A549 (cell line): ENCODE data around the gene FBXO21. TPM values are rescaled to one million over a fixed set of nuclear protein-coding genes. Genes with fewer than 3 reads are reported as not detected.

Experiments
- ATAC-seq, 2 experiments: fragments of 200-7000 bp in 1 of 2; fragments of >200 bp in 1 of 2; cut with Nextera tagmentation in 1 of 2; cut with Tn5 transposase in 1 of 2; 3 replicates each; pipeline versions ENCODE4 v1.8.0 to v1.9.1; 2018 to 2020; ENCODE audit warnings: mild to moderate bottlenecking in 1 of 2, moderate library complexity in 1 of 2
- CTCF ChIA-PET: fragments of 300-600 bp; sonication (Branson Sonifier 250); formaldehyde crosslinking; extraction: SDS; loops from one replicate; lab custom pipeline; 2021; ENCODE audit warnings: antibody characterized with exemption, inconsistent platforms; lab: Yijun Ruan, JAX
- POLR2A ChIA-PET: fragments of 350-600 bp; formaldehyde crosslinking; extraction: SDS; loops from one replicate; lab custom pipeline; 2021; ENCODE audit warnings: antibody characterized with exemption, inconsistent platforms; lab: Yijun Ruan, JAX
- DNase-seq, 2 experiments: peaks; one replicate each; pipeline versions ENCODE4 v3.0.0 to v3.0.0-alpha.2; 2011 to 2016; ENCODE audit warnings: low read depth in 1 of 2, low spot score in 1 of 2
- FAIRE-seq: peaks from 2 replicates; lab custom pipeline; 2011; peaks lifted over from hg19 to GRCh38; lab: Jason Lieb, UNC
- H3K27ac ChIP-seq, 2 experiments: fragments of >200 bp; sonication (Bioruptor Twin); formaldehyde crosslinking; 3 replicates each; pipeline ENCODE4 v1.5.1; 2016 to 2017
- H3K4me1 ChIP-seq: fragments of >200 bp; sonication (Bioruptor Twin); formaldehyde crosslinking; 3 replicates; pipeline ENCODE4 v1.6.1; 2016
- H3K4me2 ChIP-seq: fragments of >200 bp; sonication (Bioruptor Twin); formaldehyde crosslinking; 3 replicates; pipeline ENCODE4 v1.6.1; 2016
- H3K4me3 ChIP-seq: fragments of >200 bp; sonication (Bioruptor Twin); formaldehyde crosslinking; 3 replicates; pipeline ENCODE4 v1.5.1; 2016
- H3K9me3 ChIP-seq: fragments of >200 bp; sonication (Bioruptor Twin); formaldehyde crosslinking; 3 replicates; pipeline ENCODE4 v1.6.1; 2016
- CEBPB ChIP-seq, 2 experiments: fragments of >200 bp in 1 of 2; sonication (Bioruptor Twin) in 1 of 2; formaldehyde crosslinking in 1 of 2; IDR thresholded peaks; 2 replicates each; pipeline ENCODE4 v1.6.1; 2012 to 2016
- CHD4 ChIP-seq: fragments of 200-600 bp; sonication (generic); IDR thresholded peaks from 2 replicates; pipeline ENCODE4 v1.6.1; 2016; ENCODE audit warnings: antibody characterized with exemption, mild to moderate bottlenecking, borderline replicate concordance
- FOXS1 ChIP-seq: fragments of 250-450 bp; sonication (Bioruptor Pico); IDR thresholded peaks from 2 replicates; pipeline ENCODE4 v1.5.0; 2020; ENCODE audit warnings: mild to moderate bottlenecking, moderate library complexity
- GATA3 ChIP-seq: IDR thresholded peaks from 2 replicates; pipeline ENCODE4 v1.6.1; 2012; ENCODE audit warnings: borderline replicate concordance
- HDAC2 ChIP-seq: fragments of 200-600 bp; sonication (generic); IDR thresholded peaks from 2 replicates; pipeline ENCODE4 v1.6.1; 2016
- KDM1A ChIP-seq: fragments of 200-600 bp; sonication (generic); IDR thresholded peaks from 2 replicates; pipeline ENCODE4 v1.6.1; 2016; ENCODE audit warnings: low read depth, mild to moderate bottlenecking
- RAD21 ChIP-seq, 2 experiments: fragments of >200 bp in 1 of 2; sonication (Bioruptor Twin) in 1 of 2; formaldehyde crosslinking in 1 of 2; IDR thresholded peaks in 1 of 2; conservative IDR thresholded peaks in 1 of 2; 2 replicates in 1 of 2; 3 replicates in 1 of 2; pipeline ENCODE4 v1.6.1; 2012 to 2018; ENCODE audit warnings: inconsistent platforms in 1 of 2
- RCOR1 ChIP-seq: fragments of 150-350 bp; IDR thresholded peaks from 2 replicates; pipeline ENCODE4 v1.6.1; 2014; ENCODE audit warnings: antibody characterized with exemption, low read length, low read depth
- SMC3 ChIP-seq: fragments of >200 bp; sonication (Bioruptor Twin); formaldehyde crosslinking; IDR thresholded peaks from 3 replicates; pipeline ENCODE4 v1.6.1; 2018; ENCODE audit warnings: inconsistent platforms
- SREBF2 ChIP-seq: fragments of 450-650 bp; IDR thresholded peaks from 2 replicates; pipeline ENCODE4 v1.6.1; 2014; ENCODE audit warnings: mild to moderate bottlenecking, moderate library complexity
- TFCP2L1 ChIP-seq: fragments of 250-450 bp; sonication (Bioruptor Pico); IDR thresholded peaks from 2 replicates; pipeline ENCODE4 v1.5.0; 2021; ENCODE audit warnings: mild to moderate bottlenecking
- WGBS: methylation state at CpG from one replicate; pipeline ENCODE4 v1.1.6; 2017; ENCODE audit errors: missing lambda C conversion rate; 5-methylcytosine and 5-hydroxymethylcytosine counted together
- polyA plus RNA-seq, 4 experiments: library from polyadenylated mRNA; depleted of rRNA in 3 of 4; stranded (reverse); fragments of >200 nt; fragmentation: RNase III in 1 of 4; extraction: RNeasy Plus Mini Kit Qiagen cat#74134 plus additional on column Dnase treatment in 1 of 4; gene quantifications; 2 replicates in 3 of 4; 3 replicates in 1 of 4; pipeline ENCODE4 v1.2.3, GENCODE V29; 2011 to 2017
- TF ChIP-seq, protein P1 (sequence below): fragments of >200 bp; sonication (Bioruptor Twin); formaldehyde crosslinking; IDR thresholded peaks from 3 replicates; pipeline ENCODE4 v1.6.1; 2016
- TF ChIP-seq, protein P2 (sequence below): fragments of 250-450 bp; sonication (Bioruptor Pico); IDR thresholded peaks from 2 replicates; pipeline ENCODE4 v1.5.0; 2020; ENCODE audit warnings: low read depth, mild to moderate bottlenecking, moderate library complexity
- TF ChIP-seq, protein P3 (sequence below): fragments of 200-600 bp; sonication (generic); IDR thresholded peaks from 2 replicates; pipeline ENCODE4 v1.6.1; 2016; ENCODE audit warnings: antibody characterized with exemption, mild to moderate bottlenecking, moderate library complexity
- TF ChIP-seq, protein P4 (sequence below): fragments of >200 bp; sonication (Bioruptor Twin); formaldehyde crosslinking; IDR thresholded peaks from 3 replicates; pipeline ENCODE4 v1.5.1; 2016
- TF ChIP-seq, protein P5 (sequence below): fragments of 150-350 bp; IDR thresholded peaks from 2 replicates; pipeline ENCODE4 v1.6.1; 2014; ENCODE audit warnings: low read depth, mild to moderate bottlenecking, low read length

Gene FBXO21
- polyA plus RNA-seq, 2 of the 4 experiments (the other 2 are of a cell fraction), result 33.2 to 62.4 TPM

DNA sequence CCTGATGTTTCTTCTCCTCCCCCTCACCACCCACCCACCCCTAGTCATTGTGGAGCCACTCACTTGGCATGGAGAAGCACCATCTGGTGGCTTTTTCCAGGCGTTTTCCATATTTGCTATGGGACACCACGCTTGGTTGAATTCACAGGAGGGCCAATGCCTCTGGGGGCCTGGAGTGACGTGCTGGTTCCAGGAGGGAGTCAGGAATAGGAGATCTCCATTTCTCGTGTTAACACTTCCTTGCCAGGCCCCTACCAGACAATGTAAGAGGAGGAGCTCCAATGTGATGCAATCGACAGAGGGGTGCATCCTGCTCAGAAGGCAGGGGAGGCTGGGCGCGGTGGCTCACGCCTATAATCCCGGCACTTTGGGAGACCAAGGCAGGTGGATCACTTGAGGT lies 69.5 kb downstream of the FBXO21 start:
- ATAC-seq (peak in 1 of 2 experiments; percentile 8; a peak in 1 of 6 replicates), DNase-seq (no peak), FAIRE-seq (no peak)
- Histone ChIP-seq H3K4me1 (peaks cover 51% of the 10 kb centered on the region), H3K4me3 (no peak overlapping the region), H3K27ac (peak overlapping the region; percentile 51 to 78; a peak in 5 of 6 replicates), H3K9me3 (no peaks in the 10 kb centered on the region), H3K4me2 (no peak overlapping the region)
- ChIA-PET CTCF (interaction anchor here (0.8 to 5.0 kb wide), 15 partner anchors 9 to 729 kb away, joined by 3 to 64 read pairs (median 5); partner anchors contain the start of gene TESC), POLR2A (interaction anchor here (0.7 kb wide), 1 partner anchor 19 kb away, joined by 5 read pairs; no protein-coding TSS in a partner anchor)
- 76% methylated on average over 9 of the region's 9 CpGs for WGBS
- no peak for TF ChIP-seq CEBPB (IDR thresholded peaks at IDR 0.05)
- TF ChIP-seq, protein P1, sequence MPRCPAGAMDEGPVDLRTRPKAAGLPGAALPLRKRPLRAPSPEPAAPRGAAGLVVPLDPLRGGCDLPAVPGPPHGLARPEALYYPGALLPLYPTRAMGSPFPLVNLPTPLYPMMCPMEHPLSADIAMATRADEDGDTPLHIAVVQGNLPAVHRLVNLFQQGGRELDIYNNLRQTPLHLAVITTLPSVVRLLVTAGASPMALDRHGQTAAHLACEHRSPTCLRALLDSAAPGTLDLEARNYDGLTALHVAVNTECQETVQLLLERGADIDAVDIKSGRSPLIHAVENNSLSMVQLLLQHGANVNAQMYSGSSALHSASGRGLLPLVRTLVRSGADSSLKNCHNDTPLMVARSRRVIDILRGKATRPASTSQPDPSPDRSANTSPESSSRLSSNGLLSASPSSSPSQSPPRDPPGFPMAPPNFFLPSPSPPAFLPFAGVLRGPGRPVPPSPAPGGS, result no peak
- no peak for TF ChIP-seq TFCP2L1 (CRISPR knock-in tag)
- TF ChIP-seq, protein P2, sequence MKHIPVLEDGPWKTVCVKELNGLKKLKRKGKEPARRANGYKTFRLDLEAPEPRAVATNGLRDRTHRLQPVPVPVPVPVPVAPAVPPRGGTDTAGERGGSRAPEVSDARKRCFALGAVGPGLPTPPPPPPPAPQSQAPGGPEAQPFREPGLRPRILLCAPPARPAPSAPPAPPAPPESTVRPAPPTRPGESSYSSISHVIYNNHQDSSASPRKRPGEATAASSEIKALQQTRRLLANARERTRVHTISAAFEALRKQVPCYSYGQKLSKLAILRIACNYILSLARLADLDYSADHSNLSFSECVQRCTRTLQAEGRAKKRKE (CRISPR knock-in tag), result no peak
- TF ChIP-seq RAD21 (conservative IDR thresholded peaks at IDR 0.05 in 1 of 2, IDR thresholded peaks at IDR 0.05 in 1 of 2), result no peak
- no peak for TF ChIP-seq FOXS1 (CRISPR knock-in tag)

DNA sequence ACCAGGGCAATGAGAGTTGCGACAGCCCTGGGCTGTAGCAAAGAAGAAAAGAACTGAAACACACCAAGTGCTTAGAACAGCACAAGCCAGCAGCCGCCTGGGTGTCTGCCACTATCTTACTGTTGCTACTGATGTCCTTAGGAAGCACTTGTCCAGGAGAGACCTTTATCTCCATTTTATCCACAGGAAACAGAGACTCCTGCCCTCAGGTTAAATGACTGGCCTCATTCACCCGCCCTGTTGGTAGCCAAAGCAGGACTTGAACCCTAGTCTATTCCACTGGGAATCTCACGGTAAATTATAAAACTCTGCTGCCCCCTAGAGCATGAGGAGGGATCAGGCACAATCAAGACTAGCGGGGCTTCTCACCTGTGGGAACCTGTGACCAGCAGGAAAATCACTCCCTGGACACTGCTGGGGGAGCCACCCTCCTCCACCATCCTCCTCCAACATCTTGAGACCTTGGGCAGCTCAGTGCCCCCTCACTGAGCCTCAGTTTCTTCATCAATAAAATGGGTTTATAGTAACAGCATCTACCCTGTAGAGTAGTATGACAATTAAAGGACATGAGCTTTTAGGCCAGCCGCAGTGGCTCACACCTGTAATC lies 70.6 kb downstream of the FBXO21 start:
- peak; percentile 56 to 72 for DNase-seq
- POLR2A ChIA-PET, result no interaction called here
- H3K27ac ChIP-seq, result peak overlapping the region in 1 of 2 experiments; percentile 78; a peak in 3 of 6 replicates
- H3K4me3 ChIP-seq, result no peak overlapping the region
- WGBS, result 50% methylated on average over 6 of the region's 6 CpGs
- CTCF ChIA-PET, result interaction anchor here (0.6 to 5.0 kb wide), 33 partner anchors 8 to 858 kb away, joined by 3 to 64 read pairs (median 4); partner anchors contain the start of gene TESC
- FAIRE-seq, result no peak
- H3K4me1 ChIP-seq, result peaks cover 40% of the 10 kb centered on the region
- no peak overlapping the region for H3K4me2 ChIP-seq
- no peaks in the 10 kb centered on the region for H3K9me3 ChIP-seq
- TF ChIP-seq TFCP2L1 (CRISPR knock-in tag) (no peak), KDM1A (peak; percentile 90), SMC3 (peak; percentile 63), RAD21 (conservative IDR thresholded peaks at IDR 0.05 in 1 of 2, IDR thresholded peaks at IDR 0.05 in 1 of 2) (peak; percentile 79 to 89), GATA3 (no peak), HDAC2 (peak; percentile 85; the same call in 1 of the 2 replicates), SREBF2 (no peak), RCOR1 (no peak), CHD4 (peak; percentile 75; the same call in 1 of the 2 replicates)
- TF ChIP-seq, protein P3, sequence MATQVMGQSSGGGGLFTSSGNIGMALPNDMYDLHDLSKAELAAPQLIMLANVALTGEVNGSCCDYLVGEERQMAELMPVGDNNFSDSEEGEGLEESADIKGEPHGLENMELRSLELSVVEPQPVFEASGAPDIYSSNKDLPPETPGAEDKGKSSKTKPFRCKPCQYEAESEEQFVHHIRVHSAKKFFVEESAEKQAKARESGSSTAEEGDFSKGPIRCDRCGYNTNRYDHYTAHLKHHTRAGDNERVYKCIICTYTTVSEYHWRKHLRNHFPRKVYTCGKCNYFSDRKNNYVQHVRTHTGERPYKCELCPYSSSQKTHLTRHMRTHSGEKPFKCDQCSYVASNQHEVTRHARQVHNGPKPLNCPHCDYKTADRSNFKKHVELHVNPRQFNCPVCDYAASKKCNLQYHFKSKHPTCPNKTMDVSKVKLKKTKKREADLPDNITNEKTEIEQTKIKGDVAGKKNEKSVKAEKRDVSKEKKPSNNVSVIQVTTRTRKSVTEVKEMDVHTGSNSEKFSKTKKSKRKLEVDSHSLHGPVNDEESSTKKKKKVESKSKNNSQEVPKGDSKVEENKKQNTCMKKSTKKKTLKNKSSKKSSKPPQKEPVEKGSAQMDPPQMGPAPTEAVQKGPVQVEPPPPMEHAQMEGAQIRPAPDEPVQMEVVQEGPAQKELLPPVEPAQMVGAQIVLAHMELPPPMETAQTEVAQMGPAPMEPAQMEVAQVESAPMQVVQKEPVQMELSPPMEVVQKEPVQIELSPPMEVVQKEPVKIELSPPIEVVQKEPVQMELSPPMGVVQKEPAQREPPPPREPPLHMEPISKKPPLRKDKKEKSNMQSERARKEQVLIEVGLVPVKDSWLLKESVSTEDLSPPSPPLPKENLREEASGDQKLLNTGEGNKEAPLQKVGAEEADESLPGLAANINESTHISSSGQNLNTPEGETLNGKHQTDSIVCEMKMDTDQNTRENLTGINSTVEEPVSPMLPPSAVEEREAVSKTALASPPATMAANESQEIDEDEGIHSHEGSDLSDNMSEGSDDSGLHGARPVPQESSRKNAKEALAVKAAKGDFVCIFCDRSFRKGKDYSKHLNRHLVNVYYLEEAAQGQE, result no peak
- TF ChIP-seq, protein P4, sequence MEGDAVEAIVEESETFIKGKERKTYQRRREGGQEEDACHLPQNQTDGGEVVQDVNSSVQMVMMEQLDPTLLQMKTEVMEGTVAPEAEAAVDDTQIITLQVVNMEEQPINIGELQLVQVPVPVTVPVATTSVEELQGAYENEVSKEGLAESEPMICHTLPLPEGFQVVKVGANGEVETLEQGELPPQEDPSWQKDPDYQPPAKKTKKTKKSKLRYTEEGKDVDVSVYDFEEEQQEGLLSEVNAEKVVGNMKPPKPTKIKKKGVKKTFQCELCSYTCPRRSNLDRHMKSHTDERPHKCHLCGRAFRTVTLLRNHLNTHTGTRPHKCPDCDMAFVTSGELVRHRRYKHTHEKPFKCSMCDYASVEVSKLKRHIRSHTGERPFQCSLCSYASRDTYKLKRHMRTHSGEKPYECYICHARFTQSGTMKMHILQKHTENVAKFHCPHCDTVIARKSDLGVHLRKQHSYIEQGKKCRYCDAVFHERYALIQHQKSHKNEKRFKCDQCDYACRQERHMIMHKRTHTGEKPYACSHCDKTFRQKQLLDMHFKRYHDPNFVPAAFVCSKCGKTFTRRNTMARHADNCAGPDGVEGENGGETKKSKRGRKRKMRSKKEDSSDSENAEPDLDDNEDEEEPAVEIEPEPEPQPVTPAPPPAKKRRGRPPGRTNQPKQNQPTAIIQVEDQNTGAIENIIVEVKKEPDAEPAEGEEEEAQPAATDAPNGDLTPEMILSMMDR, result peak; percentile 79
- TF ChIP-seq, protein P5, sequence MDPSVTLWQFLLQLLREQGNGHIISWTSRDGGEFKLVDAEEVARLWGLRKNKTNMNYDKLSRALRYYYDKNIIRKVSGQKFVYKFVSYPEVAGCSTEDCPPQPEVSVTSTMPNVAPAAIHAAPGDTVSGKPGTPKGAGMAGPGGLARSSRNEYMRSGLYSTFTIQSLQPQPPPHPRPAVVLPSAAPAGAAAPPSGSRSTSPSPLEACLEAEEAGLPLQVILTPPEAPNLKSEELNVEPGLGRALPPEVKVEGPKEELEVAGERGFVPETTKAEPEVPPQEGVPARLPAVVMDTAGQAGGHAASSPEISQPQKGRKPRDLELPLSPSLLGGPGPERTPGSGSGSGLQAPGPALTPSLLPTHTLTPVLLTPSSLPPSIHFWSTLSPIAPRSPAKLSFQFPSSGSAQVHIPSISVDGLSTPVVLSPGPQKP, result no peak
- ATAC-seq, result peak; percentile 72 to 86
